GM18499 (cell line): ENCODE results near the gene PMIS2.

Source experiments
- ATAC-seq: cut with Tn5 transposase; IDR thresholded peaks from one replicate; pipeline ENCODE4 v1.9.1; 2021; ENCODE audit warnings: moderate number of reproducible peaks; ENCODE audit not compliant: insufficient read depth, unreplicated experiment

Gene PMIS2

GRCh38 chr19:35585848-35586247 is at the start of gene PMIS2:
PMIS2 (plus strand) TSS chr19:35586173; CDS start chr19:35586260, 87 bp downstream.
- no peak for ATAC-seq

GRCh38 chr19:35539314-35539713 is 46.7 kb upstream of the PMIS2 start:
- no peak for ATAC-seq

- ATAC-seq, result no peak
Measured at GRCh38 chr19:35539850-35540249, 46.1 kb upstream of the PMIS2 start.

- ATAC-seq, result no peak
Measured at GRCh38 chr19:35540356-35540927, 45.5 kb upstream of the PMIS2 start.

DNA sequence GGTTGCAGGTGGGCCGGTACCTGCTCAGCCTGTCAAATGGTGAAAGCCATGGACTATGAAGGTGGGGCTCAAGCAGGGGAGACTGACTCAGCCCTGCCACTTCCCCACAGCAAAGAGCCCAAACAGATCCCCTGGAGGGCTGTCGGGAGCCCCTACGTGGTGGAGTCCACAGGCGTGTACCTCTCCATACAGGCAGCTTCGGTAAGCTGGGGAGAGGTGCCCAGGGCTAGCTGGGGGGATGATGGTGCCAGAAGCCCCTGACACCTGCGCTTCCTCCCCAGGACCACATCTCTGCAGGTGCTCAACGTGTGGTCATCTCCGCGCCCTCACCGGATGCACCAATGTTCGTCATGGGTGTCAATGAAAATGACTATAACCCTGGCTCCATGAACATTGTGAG is 43.8 kb upstream of the PMIS2 start:
- no peak for ATAC-seq

- ATAC-seq, result no peak
Measured at GRCh38 chr19:35543280-35544109, 42.5 kb upstream of the PMIS2 start.

- no peak for ATAC-seq
Measured at GRCh38 chr19:35544110-35544802, 41.7 kb upstream of the PMIS2 start.

- ATAC-seq, result no peak
Measured at GRCh38 chr19:35545001-35545854, 40.7 kb upstream of the PMIS2 start, which contains the start of gene TMEM147. TMEM147 (plus strand) TSS chr19:35545626; CDS start chr19:35545740, 114 bp downstream.

DNA sequence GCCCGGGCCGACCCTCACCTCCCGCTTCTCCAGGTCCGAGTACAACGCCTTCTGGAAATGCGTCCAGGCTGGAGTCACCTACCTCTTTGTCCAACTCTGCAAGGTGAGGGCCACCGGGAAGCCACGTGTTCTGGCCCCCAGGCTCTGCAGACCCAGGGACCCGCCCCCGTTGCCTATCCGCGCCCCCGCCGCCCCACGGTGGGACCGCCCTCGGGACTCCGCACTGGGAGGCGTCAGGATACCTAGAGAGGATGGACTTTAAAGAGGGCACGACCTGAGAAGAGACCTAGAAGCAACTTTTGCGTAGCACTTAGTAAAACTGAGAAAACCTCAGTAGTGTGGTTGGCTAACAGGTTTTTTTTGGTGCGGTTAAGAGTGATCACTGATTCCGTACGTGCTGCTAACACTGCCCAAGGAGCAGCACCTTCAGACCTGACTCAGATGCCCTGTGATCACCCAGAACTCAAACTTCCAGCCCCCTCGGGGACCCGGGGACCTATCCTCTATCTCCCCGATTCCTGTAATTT is 40.1 kb upstream of the PMIS2 start:
- no peak for ATAC-seq

DNA sequence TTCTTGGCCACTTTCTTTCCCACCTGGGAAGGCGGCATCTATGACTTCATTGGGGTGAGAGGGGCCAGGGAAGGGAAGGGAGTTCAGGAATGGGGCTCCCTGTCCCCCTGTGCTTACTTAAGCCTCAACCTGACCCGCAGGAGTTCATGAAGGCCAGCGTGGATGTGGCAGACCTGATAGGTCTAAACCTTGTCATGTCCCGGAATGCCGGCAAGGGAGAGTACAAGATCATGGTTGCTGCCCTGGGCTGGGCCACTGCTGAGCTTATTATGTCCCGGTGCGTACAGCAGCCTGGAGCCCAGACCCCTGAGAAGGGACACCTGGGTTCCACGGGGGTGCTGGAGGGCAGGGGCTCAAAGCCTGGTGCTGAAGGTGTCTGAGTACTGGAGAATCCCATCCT is 39.4 kb upstream of the PMIS2 start:
- no peak for ATAC-seq

DNA sequence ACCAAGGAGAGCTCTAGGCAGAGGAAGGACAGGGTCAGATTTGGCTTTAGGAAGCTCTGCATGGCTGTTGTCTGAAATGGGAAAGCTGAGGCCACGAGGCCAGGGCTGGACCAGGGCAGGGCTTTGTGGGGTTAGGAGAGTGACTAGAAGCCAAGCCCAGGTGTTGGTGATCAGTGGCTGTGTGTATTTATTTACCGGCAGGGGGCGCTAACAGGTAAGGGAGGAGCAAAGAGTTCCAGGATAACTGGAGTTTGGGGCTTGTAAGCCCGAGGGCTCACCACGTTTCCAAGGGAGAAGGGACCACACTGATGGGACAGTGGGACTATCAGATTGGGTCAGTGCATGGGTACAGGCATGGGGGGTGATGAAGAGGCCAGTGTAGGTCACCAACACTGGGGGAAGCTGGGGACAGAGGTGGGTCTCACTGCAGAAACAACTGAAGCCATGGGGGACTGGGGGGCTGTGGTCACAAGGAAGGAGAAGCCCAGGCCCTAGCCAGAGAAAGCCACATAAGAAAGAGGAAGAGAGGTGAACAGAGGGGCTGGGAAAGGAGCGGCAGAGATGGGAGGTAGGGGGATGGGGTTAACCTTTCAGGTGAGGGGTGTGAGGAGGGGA is 36.7 kb upstream of the PMIS2 start:
- no peak for ATAC-seq

DNA sequence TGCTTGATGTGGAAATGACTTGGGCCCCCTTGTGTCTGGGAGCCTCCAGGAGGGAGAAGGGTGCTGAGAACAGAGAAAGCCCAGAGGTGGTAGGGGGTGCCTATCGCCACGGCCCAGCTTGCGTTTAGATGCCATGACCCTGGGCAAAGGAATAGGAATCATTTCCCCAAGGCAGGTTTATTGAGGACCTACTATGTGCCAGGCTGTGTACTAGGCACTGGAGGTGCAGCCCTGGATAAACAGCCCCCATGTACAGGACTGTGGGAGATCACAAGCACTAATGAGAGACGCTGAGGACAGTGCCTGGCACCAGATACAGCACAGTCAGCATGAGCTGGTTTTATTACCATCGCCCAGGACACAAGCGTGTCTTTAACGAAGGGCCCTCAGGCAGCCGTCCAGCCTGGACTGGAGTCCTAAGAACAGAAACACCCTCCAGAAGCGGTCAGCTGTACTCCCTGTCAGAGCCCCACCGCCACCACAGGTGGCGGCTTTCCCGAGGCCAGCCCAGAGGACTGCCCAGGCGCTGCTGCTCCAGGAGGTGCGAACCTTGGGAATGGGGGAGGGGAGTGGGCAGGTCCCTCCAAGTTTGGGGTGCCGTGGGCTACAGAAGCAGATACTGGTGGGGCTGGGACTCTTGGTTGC is 36.0 kb upstream of the PMIS2 start:
- ATAC-seq, result no peak

- no peak for ATAC-seq
Measured at GRCh38 chr19:35551091-35551810, 34.7 kb upstream of the PMIS2 start.

GRCh38 chr19:35552534-35553384 is 33.2 kb upstream of the PMIS2 start:
- ATAC-seq, result no peak

- ATAC-seq, result no peak
Measured at GRCh38 chr19:35553385-35554000, 32.5 kb upstream of the PMIS2 start.

- no peak for ATAC-seq
Measured at GRCh38 chr19:35554076-35554475, 31.9 kb upstream of the PMIS2 start.

GRCh38 chr19:35555301-35556005 is 30.5 kb upstream of the PMIS2 start:
- no peak for ATAC-seq
